Cardiac ventricle fibroblast (primary cell): ENCODE data around the gene LCP2. TPM values are rescaled to one million over a fixed set of nuclear protein-coding genes. Genes with fewer than 3 reads are reported as not detected.

Experiments used
- total RNA-seq: library from RNA; depleted of rRNA; stranded (reverse); fragments of >200 nt; gene quantifications from 2 replicates; pipeline ENCODE4 v1.2.3, GENCODE V29; 2015

The LCP2 gene
- total RNA-seq, result 0.10 and 0.12 TPM in 2 replicates

DNA sequence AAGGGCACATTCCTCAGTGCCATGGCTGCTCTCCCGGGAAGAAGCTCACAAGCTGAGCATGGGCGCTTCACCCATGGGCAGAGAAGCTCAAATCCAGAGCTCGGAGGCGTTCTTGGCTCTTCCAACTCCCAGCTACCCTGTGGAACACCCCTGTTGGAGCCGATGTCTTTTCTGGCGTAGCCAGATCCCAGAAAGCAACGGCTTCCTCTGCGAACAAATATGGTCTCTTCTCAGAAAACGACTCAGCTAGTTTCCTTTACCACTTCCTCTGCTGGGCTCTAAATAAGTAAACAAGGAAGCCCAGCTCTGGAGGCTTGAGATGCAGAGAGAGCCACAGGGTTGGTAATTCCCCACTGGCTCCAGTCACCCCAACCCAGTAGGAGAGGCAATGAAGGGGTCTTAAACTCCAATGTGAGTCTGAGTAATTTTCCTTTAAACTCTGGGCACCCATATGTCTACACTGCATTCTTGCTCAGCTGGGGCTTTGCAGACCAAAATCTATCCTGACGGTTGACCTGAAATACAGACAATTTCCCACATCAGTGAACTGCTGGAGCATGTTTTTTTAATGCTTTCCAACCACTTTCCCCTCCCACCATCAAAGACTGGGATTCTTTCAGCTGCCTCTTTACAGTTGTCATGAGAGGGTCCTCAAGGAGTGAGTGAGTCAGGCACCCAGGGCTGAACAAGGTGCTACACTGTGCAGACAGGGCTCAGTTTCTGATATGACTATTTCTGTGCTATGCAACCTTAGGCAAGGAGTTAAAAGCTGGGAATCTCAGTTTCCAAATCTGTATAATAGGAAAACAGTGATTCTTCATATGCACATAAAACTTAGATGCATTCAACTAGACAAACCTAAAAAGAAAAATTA is at the start of gene LCP2:
Gene LCP2, minus strand, starts transcription at position 189 of the 874 bp plus-strand sequence. Its CDS starts 166 bp downstream, at position 23.

DNA sequence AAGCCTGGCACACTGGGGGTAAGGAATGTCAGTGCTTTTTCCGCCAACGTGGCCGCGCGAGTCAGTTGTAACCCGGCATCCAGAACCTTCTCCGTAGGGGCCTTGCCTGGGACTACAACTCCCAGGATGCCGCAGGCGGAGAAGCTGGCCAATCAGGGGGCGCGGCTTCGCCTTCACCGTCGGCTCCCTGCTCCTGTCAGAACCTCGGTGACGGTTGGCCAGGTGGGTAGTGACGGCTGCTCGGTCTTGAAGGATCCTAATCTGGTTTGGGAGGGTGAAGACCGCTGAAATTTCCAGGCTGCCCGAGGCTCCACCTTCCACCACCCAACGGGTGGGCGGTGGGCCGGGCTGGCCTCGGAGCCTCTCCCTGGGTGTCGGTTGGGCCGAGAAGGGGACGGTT is 64.8 kb downstream of the LCP2 start, which contains the start of gene C5orf58:
Gene C5orf58, plus strand, starts transcription at position 200 of the 400 bp plus-strand sequence. CDS start 1,992 bp downstream, outside the sequence.

Other genes with a start within 250 kb of the LCP2 start
- not detected in 2 replicates for gene FOXI1, start 191.9 kb downstream of the LCP2 start, total RNA-seq
- gene C5orf58, start 64.8 kb downstream of the LCP2 start, total RNA-seq, result not detected in 2 replicates
- not detected in 2 replicates for gene KCNMB1, start 91.6 kb upstream of the LCP2 start, total RNA-seq
- gene KCNIP1, start 206.2 kb upstream of the LCP2 start, total RNA-seq, result not detected in 2 replicates